GM12878 (cell line): Measurements from ENCODE around the gene WFS1. TPM values are rescaled to one million over a fixed set of nuclear protein-coding genes. Genes with fewer than 3 reads are reported as not detected.

Experiments used
- GABPA ChIP-seq: IDR thresholded peaks from 2 replicates; pipeline ENCODE4 v1.6.1; 2014; ENCODE audit warnings: antibody characterized with exemption, low read depth, mild to moderate bottlenecking, inconsistent platforms
- HDAC6 ChIP-seq: fragments of 200-600 bp; sonication (generic); IDR thresholded peaks from one replicate; pipeline ENCODE4 v1.8.0; 2017; ENCODE audit warnings: antibody characterized with exemption; ENCODE audit not compliant: unreplicated experiment
- MAX ChIP-seq: IDR thresholded peaks from 2 replicates; pipeline ENCODE4 v1.6.1; 2012; ENCODE audit warnings: low read depth, low read length, improper control_type of control experiment
- PBX3 ChIP-seq: IDR thresholded peaks from 2 replicates; pipeline ENCODE4 v1.6.1; 2011; ENCODE audit warnings: mild to moderate bottlenecking, low read depth, low read length, moderate library complexity; ENCODE audit not compliant: insufficient replicate concordance
- POLR2A ChIP-seq: IDR thresholded peaks from 2 replicates; pipeline ENCODE4 v1.6.1; 2011; ENCODE audit warnings: low read depth, mild to moderate bottlenecking, low read length
- SUPT20H ChIP-seq: IDR thresholded peaks from 2 replicates; pipeline ENCODE4 v1.6.1; 2011; ENCODE audit warnings: low read depth, mild to moderate bottlenecking, low read length, moderate library complexity, borderline replicate concordance; ENCODE audit not compliant: control insufficient read depth
- ZNF217 ChIP-seq: fragments of 450-650 bp; IDR thresholded peaks from 2 replicates; pipeline ENCODE4 v1.6.1; 2017; ENCODE audit warnings: antibody characterized with exemption, mild to moderate bottlenecking
- ZNF24 ChIP-seq: fragments of 450-650 bp; IDR thresholded peaks from 2 replicates; pipeline ENCODE4 v1.6.1; 2017; ENCODE audit warnings: antibody characterized with exemption, mild to moderate bottlenecking
- ZZZ3 ChIP-seq: IDR thresholded peaks from 2 replicates; pipeline ENCODE4 v1.6.1; 2011; ENCODE audit warnings: low read depth; ENCODE audit not compliant: control insufficient read depth, insufficient read length
- polyA plus RNA-seq, 11 experiments: library from polyadenylated mRNA; depleted of rRNA in 4 of 11; unstranded in 6 of 11; stranded (reverse) in 5 of 11; fragments of >200 nt; fragmentation: Nextera tagmentation in 4 of 11; fragmentation: Illumina TruSeq in 1 of 11; extraction: Ambion mirVana in 4 of 11; extraction: Trizol in 1 of 11; gene quantifications; 1 replicate in 1 of 11; 2 replicates in 10 of 11; pipeline versions ENCODE4 v1.2.1 to v1.2.3, GENCODE V29; 2011 to 2016; ENCODE audit warnings: inconsistent platforms in 2 of 11, missing spikeins in 2 of 11, low read depth in 1 of 11
- total RNA-seq, 4 experiments: library from RNA; depleted of rRNA in 3 of 4; stranded (reverse); fragments of >200 nt in 3 of 4; fragmentation: Illumina TruSeq in 1 of 4; extraction: Trizol in 1 of 4; gene quantifications; 2 replicates each; pipeline versions ENCODE4 v1.2.1 to v1.2.3, GENCODE V29; 2013 to 2021
- TF ChIP-seq, protein P1 (sequence below): fragments of 450-650 bp; IDR thresholded peaks from 2 replicates; pipeline ENCODE4 v1.6.1; 2017; ENCODE audit warnings: mild to moderate bottlenecking

The WFS1 gene
- total and polyA plus RNA-seq, 10 of the 15 experiments (the other 5 are each of a cell fraction or from before 2014, with no cell fraction given): 0.31 to 4.7 (median 2.0) TPM

- no peak for TF ChIP-seq PBX3
- TF ChIP-seq ZZZ3: no peak
- TF ChIP-seq ZNF24: no peak
- TF ChIP-seq, protein P1, sequence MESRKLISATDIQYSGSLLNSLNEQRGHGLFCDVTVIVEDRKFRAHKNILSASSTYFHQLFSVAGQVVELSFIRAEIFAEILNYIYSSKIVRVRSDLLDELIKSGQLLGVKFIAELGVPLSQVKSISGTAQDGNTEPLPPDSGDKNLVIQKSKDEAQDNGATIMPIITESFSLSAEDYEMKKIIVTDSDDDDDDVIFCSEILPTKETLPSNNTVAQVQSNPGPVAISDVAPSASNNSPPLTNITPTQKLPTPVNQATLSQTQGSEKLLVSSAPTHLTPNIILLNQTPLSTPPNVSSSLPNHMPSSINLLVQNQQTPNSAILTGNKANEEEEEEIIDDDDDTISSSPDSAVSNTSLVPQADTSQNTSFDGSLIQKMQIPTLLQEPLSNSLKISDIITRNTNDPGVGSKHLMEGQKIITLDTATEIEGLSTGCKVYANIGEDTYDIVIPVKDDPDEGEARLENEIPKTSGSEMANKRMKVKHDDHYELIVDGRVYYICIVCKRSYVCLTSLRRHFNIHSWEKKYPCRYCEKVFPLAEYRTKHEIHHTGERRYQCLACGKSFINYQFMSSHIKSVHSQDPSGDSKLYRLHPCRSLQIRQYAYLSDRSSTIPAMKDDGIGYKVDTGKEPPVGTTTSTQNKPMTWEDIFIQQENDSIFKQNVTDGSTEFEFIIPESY: no peak
- no peak for TF ChIP-seq POLR2A
- TF ChIP-seq MAX: no peak
- no peak for TF ChIP-seq SUPT20H
- TF ChIP-seq ZNF217: no peak
- no peak for TF ChIP-seq HDAC6
- TF ChIP-seq GABPA: no peak
Measured at GRCh38 chr4:6300359-6300758, 30.7 kb downstream of the WFS1 start (continued).
